D721Med (cell line): ENCODE results near the gene SLC34A3.

Source experiments
- DNase-seq: peaks from one replicate; pipeline ENCODE4 v3.0.0; 2011; ENCODE audit warnings: low spot score; ENCODE audit not compliant: insufficient read length
- FAIRE-seq: peaks from 2 replicates; lab custom pipeline; 2011; peaks lifted over from hg19 to GRCh38; lab: Jason Lieb, UNC
- TF ChIP-seq, protein P1 (sequence below): IDR thresholded peaks from 2 replicates; pipeline ENCODE4 v1.5.1; 2012; ENCODE audit warnings: mild to moderate bottlenecking, control low read depth; ENCODE audit not compliant: insufficient read depth; ENCODE audit errors: missing control alignments

SLC34A3 gene

GRCh38 chr9:137264067-137264466 lies 33.4 kb downstream of the SLC34A3 start:
- TF ChIP-seq, protein P1, sequence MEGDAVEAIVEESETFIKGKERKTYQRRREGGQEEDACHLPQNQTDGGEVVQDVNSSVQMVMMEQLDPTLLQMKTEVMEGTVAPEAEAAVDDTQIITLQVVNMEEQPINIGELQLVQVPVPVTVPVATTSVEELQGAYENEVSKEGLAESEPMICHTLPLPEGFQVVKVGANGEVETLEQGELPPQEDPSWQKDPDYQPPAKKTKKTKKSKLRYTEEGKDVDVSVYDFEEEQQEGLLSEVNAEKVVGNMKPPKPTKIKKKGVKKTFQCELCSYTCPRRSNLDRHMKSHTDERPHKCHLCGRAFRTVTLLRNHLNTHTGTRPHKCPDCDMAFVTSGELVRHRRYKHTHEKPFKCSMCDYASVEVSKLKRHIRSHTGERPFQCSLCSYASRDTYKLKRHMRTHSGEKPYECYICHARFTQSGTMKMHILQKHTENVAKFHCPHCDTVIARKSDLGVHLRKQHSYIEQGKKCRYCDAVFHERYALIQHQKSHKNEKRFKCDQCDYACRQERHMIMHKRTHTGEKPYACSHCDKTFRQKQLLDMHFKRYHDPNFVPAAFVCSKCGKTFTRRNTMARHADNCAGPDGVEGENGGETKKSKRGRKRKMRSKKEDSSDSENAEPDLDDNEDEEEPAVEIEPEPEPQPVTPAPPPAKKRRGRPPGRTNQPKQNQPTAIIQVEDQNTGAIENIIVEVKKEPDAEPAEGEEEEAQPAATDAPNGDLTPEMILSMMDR, result no peak
- DNase-seq (no peak), FAIRE-seq (no peak)

- TF ChIP-seq, protein P1, result no peak
- no peak for FAIRE-seq
These were observed 34.9 kb downstream of the SLC34A3 start for GRCh38 chr9:137265496-137266161.

DNA sequence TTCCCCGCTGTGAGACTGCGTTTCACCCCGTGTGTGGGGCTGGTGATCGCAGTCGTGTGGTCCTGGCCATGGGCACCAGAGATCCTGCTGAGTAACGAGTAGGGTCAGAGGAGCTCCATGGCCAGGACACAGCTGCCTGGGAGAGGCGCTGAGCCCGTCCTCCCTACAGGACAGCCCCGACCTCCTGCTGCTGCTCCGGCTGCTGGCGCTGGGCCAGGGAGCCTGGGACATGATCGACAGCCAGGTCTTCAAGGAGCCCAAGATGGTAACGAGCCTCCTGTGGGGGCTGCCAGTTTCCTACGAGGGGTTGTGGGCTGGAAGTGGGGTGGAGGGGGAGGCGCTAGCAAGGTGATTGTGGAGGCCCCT lies 35.4 kb downstream of the SLC34A3 start:
- TF ChIP-seq, protein P1, result no peak
- FAIRE-seq (no peak), DNase-seq (no peak)

More at GRCh38 chr9:137265496-137266161, 34.9 kb downstream of the SLC34A3 start:
- DNase-seq, result no peak

GRCh38 chr9:137266585-137267453 lies 36.1 kb downstream of the SLC34A3 start:
- DNase-seq, result no peak
- FAIRE-seq, result no peak
- TF ChIP-seq, protein P1, result no peak

DNA sequence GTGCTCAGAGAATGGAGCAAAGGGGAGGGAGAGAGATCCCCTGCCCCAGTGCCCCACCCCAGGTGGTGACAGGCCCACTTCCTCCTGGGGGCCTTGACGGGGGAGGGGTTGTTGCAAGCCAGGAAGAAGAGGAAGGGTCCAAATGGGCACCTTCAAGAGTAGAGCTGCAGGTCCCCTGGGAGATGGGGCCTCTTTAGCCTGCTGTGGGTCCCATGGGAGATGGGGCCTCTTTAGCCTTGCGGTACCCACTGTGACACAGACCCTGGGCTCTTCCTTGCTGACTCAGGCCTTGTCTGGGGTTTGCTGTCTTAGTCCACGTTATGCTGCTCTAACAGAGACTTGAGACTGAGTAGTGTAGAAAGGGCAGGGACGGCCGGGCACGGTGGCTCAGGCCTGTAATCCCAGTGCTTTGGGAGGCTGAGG lies 37.2 kb downstream of the SLC34A3 start:
- no peak for DNase-seq
- TF ChIP-seq, protein P1, result no peak
- FAIRE-seq, result no peak

- DNase-seq, result no peak
These were observed 38.0 kb downstream of the SLC34A3 start for GRCh38 chr9:137268538-137269201.

More at GRCh38 chr9:137268538-137269201, 38.0 kb downstream of the SLC34A3 start:
- FAIRE-seq, result no peak
- TF ChIP-seq, protein P1, result no peak
